Nephron progenitor cell (in vitro differentiated cells): ENCODE data around the gene ABHD12.

ENCODE experiments used
- DNase-seq: peaks from one replicate; pipeline ENCODE4 v3.0.0; 2021
- H3K27ac Mint-ChIP-seq: 2 replicates; pipeline ENCODE4 v1.8.0; 2021; ENCODE audit warnings: mild to moderate bottlenecking, moderate library complexity, mixed read lengths
- H3K27me3 Mint-ChIP-seq: 2 replicates; pipeline ENCODE4 v1.8.0; 2021; ENCODE audit warnings: mild to moderate bottlenecking, low read depth, mixed read lengths; ENCODE audit not compliant: poor library complexity
- H3K36me3 Mint-ChIP-seq: 2 replicates; pipeline ENCODE4 v1.8.0; 2021; ENCODE audit warnings: low read depth, mixed read lengths
- H3K4me1 Mint-ChIP-seq: 2 replicates; pipeline ENCODE4 v1.8.0; 2021; ENCODE audit warnings: mixed read lengths
- H3K4me3 Mint-ChIP-seq: 2 replicates; pipeline ENCODE4 v1.8.0; 2021; ENCODE audit warnings: mild to moderate bottlenecking, moderate library complexity, mixed read lengths
- H3K9me3 Mint-ChIP-seq: 2 replicates; pipeline ENCODE4 v1.8.0; 2021; ENCODE audit warnings: mild to moderate bottlenecking, moderate library complexity, mixed read lengths
- CTCF ChIP-seq: fragments of 200-600 bp; sonication (generic); IDR thresholded peaks from 2 replicates; pipeline ENCODE4 v1.5.0; 2021; ENCODE audit warnings: antibody characterized with exemption

Gene ABHD12

GRCh38 chr20:25321262-25321831, 69.3 kb downstream of the ABHD12 start:
- Mint-ChIP-seq H3K36me3 (peaks cover 31% of the 10 kb centered on the region), H3K4me3 (no peak overlapping the region), H3K9me3 (no peaks in the 10 kb centered on the region), H3K4me1 (peaks cover 38% of the 10 kb centered on the region), H3K27me3 (no peaks in the 10 kb centered on the region), H3K27ac (peak overlapping the region; percentile 84)
- no peak for TF ChIP-seq CTCF
- DNase-seq, result no peak

DNA sequence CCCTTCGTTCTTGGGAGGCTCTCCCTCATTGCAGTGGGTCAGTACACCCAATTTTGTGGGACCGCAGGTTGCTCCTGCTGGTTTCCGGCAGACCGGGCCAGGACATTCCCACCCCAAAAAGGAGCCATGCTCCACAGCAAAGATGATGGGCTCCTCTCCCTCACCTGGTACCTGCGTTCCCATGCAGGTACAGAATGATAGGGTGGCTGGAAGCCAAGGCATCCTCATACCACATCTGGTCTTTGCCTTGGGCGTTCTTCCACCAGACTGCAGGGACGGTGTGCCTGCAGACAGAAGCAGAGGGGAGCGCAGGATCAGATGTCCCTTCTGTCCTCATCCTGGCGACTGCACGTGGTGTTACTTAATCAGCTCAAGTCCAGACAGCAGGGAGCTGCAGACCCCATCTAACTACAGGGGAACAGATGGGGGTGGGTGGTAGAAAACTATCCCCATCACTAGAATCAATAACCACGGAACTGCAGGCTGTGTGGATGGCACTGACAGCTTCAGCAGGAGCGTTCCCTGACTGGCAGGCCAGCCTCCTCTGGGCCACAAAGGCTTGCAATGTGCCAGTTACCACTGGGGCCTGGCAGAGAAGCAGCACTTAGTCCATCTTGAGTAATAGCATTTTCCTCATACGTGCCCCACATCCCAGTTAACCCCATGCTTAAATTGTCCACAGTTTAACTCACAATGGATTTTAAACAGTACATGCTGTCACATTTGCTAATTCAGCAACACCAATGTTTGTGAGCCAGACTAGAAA, 70.4 kb downstream of the ABHD12 start:
- Mint-ChIP-seq H3K27ac (no peak overlapping the region), H3K4me1 (peaks cover 31% of the 10 kb centered on the region), H3K36me3 (peaks cover 34% of the 10 kb centered on the region), H3K27me3 (no peaks in the 10 kb centered on the region), H3K4me3 (no peak overlapping the region), H3K9me3 (no peaks in the 10 kb centered on the region)
- TF ChIP-seq CTCF, result no peak
- no peak for DNase-seq

- Mint-ChIP-seq H3K4me1 (peaks cover 24% of the 10 kb centered on the region), H3K36me3 (peaks cover 40% of the 10 kb centered on the region), H3K9me3 (no peaks in the 10 kb centered on the region), H3K27ac (no peak overlapping the region), H3K4me3 (no peak overlapping the region), H3K27me3 (no peaks in the 10 kb centered on the region)
- no peak for DNase-seq
- no peak for TF ChIP-seq CTCF
Measured at GRCh38 chr20:25319241-25320034, 71.2 kb downstream of the ABHD12 start.

DNA sequence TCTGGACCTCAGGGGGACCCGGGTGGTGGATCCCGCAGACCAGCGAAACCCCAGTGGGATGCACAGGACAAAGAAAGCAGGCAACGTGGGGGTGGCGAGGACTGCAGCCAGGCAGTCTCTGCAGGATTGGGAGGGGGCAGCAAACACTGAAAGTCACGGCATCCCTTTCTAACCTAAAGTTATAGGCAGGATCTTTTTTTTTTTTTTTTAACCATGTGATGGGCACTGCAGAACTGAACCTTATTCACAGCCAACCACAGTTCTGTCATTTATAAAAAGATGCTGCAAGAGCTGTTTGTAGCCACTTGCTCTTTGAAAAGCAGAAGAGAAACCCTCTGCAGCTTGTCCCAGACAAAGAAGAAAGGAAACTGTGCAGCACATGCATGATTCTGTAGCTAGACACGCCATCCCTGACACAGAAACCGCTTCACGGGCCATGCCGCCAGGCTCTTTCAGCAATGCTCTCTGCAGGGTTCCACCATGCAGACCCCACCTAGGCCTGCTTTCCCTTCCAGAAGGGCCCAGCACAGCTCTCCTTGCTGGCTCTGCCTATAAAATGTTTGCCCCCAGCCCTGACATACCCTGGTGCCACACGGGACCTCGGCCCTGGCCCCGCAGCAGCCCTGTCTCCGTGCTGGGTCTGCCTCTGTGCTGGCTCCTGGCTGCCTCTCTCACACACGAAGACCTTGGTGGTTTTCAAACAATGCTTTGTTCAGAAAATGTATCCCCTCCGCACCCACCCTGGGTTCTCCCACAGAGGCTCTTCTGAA, 72.0 kb downstream of the ABHD12 start:
- peaks cover 17% of the 10 kb centered on the region for H3K4me1 Mint-ChIP-seq
- H3K9me3 Mint-ChIP-seq, result no peaks in the 10 kb centered on the region
- no peak for TF ChIP-seq CTCF
- H3K27ac Mint-ChIP-seq, result no peak overlapping the region
- no peak for DNase-seq
- peaks cover 45% of the 10 kb centered on the region for H3K36me3 Mint-ChIP-seq
- no peaks in the 10 kb centered on the region for H3K27me3 Mint-ChIP-seq
- H3K4me3 Mint-ChIP-seq, result no peak overlapping the region

- no peaks in the 10 kb centered on the region for H3K27me3 Mint-ChIP-seq
- H3K4me1 Mint-ChIP-seq, result peaks cover 12% of the 10 kb centered on the region
- no peaks in the 10 kb centered on the region for H3K9me3 Mint-ChIP-seq
- no peak overlapping the region for H3K4me3 Mint-ChIP-seq
- H3K36me3 Mint-ChIP-seq, result peaks cover 42% of the 10 kb centered on the region
- H3K27ac Mint-ChIP-seq, result peak overlapping the region; percentile 87
- no peak for DNase-seq
- TF ChIP-seq CTCF, result no peak
Measured at GRCh38 chr20:25317351-25318075, 73.1 kb downstream of the ABHD12 start.
